Neural progenitor cell (in vitro differentiated cells): ENCODE data around the gene ZNF578.

Experiments used
- CTCF ChIP-seq: fragments of 200-600 bp; sonication (generic); IDR thresholded peaks from 2 replicates; pipeline ENCODE4 v1.5.1; 2017; ENCODE audit warnings: antibody characterized with exemption, mild to moderate bottlenecking
- EZH2 ChIP-seq: fragments of 200-600 bp; sonication (generic); IDR thresholded peaks from 2 replicates; pipeline ENCODE4 v1.6.1; 2017; ENCODE audit warnings: antibody characterized with exemption, mild to moderate bottlenecking, moderate library complexity

- TF ChIP-seq CTCF: no peak
- no peak for TF ChIP-seq EZH2
Measured at GRCh38 chr19:52474351-52475127, 21.2 kb downstream of the ZNF578 start.
